HG03175 (cell line): ENCODE results near the gene CCDC33.

Experiments
- ATAC-seq: cut with Tn5 transposase; IDR thresholded peaks from one replicate; pipeline ENCODE4 v1.9.1; 2021; ENCODE audit warnings: mild to moderate bottlenecking, moderate library complexity; ENCODE audit not compliant: unreplicated experiment

Gene CCDC33

DNA sequence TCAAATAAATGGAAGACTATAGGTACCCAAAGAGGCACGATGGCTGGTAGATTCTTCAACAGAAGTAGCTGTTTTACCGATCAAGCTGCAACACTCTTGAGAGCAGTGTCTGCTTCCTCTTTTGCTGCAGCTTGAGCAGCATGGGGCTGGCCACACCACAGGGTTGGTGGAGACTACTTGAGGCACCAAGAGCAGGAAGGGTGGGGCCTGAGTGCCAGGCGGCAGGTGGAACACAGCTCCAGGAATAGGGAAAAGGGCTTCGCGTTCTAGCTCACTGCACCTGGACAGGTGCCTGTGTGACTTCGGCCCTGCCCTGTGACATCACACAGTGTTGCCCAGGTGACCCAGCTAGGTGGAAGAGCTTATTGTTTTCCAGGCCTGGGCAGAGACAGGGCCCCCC is at the start of gene CCDC33:
Gene CCDC33 (plus strand): TSS at position 365 of the 400 bp plus-strand sequence. CDS start 394 bp downstream, outside the sequence.
- ATAC-seq: no peak

DNA sequence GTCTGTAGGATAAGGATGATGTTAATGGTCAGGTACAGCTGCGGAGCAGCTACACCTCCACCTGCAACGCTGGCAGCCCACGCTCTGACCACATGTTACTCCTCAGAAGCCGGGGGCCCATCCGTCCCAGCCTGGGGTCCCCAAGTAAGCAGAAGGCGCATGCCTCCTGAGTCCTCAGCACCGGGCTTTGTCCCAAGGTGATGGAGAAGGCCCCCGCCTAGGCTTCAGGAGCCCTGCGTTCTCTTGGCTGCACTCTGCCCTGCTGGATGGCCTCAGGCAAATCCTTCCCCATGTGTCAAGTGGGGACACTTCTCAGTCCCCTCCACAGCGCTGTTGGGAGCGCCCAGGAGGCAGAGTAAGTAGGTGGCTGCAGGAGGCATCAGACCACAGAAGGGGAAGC is 47.9 kb upstream of the CCDC33 start:
- no peak for ATAC-seq

DNA sequence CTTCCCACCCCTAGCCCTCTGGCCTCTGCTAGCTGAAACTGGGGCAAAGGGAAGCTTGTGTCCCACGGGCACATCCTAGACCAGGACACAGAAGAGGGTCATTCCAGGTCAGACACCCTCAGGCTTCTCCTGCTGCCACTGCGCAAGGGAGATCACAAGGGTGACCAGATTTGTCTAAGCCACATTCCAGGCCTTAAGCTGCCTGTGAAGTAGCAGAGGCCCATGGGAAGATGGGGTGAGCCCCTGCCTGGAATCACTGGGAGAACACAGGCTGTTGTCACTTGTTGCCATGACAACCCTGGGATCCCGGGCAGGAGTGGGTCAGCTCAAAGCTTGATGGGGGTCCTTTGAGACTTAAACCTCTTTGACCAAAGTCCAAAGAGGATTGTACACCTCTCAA is 44.3 kb upstream of the CCDC33 start:
- ATAC-seq: no peak

DNA sequence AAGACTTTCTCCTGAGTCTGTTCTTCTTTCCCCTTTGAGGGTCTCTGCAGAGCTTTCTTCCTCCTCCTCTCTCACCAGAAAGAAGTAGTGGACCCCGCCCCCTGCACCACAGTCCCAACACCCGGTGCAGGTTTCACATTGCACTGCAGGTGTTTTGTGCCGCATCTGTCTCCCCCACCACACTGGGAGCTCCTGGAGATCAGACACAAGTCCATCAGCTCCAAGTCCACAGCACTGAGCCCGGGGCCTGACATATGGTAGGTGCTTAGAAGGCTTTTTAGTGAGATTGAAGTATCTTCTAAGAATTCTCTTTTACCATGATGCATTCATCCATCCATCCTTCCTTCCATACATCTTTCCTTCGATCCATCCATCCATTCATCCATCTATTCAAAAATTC is 43.4 kb upstream of the CCDC33 start:
- no peak for ATAC-seq

DNA sequence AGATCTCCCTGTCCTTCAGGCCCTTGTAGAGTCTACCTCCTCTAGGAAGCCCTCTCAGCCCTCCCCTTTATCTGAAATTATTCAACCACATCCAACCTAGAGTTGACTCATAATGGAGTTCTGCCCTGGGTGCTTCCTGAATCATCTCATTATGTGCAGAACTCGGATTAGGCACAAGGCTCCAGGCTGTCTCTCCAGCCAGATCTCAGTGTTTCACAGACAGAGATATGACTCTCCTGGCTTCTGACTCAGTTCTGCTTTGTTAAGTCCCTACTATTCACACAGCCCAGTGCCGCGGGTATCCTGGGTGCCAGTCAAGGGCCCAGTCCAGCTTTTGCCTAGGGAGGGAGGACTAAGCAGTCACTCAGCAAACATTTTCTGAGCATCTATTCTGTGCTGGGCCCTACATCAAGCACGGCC is 42.8 kb upstream of the CCDC33 start:
- ATAC-seq: no peak

DNA sequence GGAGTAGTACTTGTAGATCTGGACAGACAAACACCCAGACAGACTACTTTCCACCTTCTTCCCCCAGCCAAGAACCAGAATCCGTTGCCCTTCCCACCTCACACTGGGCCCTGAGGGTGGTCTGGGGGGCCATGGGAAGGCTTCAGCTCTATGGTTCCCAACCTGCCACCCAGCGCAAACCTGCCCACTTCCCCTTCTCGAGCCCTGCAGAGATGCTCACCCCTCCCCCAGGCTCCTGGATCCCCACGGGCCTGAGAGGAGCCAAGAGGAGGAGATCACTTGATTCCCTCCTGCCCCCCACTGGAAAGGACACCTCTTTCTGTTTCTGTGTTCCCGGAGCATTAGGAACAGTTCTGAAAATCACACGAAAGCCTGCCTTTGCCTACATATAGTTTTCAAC is 42.2 kb upstream of the CCDC33 start:
- no peak for ATAC-seq

DNA sequence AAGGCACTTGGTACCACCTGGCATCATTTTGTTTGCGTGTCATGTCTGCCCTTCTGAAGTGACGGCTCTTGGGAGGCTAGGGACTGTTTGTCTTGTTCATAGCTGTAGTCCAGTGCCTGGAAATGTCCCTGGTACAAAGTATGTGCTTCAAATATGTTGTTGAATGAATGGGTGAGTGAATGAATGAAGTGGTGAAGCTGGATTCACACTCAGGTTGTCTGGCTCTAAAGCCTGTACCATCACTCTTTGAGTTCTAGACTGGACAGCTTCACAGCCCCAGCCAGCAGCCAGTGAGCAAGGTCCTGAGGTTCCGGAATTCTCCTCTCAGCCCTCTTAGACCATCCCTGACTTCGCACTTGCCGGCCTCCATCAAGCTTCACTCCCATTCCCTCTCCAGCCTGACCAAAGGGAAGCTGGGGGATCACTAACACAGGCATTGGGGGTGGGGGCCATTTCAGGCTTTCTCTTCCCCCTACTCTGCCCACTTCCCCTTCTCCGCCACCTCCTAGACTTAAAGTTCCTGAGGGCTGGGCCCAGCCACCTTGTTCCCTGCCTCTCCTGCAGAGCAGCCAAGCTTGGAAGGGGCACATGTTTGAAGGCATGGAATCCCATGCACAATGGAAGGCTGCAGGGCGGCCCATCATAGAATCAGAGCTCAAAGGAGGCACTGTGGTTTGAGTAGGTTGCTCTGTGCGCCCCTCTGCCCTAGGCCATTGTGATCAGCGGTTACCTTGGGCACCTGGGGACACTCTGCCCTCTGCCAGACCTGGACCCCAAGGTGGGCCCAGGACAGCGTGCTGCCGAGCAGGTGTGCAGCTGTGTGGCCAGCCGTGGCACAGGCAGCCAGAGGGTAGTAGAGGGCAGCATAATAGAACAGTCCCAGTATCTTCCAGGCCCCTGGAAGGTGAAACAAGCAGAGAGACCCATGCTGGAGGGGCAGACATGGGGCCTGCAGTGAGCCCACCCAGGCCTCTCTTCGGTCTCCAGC is 41.3 kb upstream of the CCDC33 start:
- no peak for ATAC-seq

DNA sequence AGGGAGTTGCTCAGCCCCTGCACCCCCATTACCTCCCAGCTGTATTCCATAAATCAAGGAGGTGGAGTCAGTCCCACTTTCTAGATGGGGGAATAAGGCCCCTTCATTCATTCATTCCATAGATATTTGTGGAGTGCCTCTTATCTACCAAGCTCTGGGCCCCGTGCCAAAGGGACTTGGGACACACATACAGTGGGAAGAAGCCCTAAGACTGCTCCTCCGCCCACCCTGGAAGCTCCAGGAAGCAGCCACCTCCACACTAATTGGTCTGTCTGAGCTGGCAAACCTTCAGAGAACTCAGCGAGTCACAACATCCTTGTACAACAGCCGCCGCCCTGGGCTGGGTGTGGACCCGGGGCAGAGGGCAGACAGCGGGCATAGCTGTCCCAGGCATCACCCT is 40.0 kb upstream of the CCDC33 start:
- ATAC-seq: no peak

DNA sequence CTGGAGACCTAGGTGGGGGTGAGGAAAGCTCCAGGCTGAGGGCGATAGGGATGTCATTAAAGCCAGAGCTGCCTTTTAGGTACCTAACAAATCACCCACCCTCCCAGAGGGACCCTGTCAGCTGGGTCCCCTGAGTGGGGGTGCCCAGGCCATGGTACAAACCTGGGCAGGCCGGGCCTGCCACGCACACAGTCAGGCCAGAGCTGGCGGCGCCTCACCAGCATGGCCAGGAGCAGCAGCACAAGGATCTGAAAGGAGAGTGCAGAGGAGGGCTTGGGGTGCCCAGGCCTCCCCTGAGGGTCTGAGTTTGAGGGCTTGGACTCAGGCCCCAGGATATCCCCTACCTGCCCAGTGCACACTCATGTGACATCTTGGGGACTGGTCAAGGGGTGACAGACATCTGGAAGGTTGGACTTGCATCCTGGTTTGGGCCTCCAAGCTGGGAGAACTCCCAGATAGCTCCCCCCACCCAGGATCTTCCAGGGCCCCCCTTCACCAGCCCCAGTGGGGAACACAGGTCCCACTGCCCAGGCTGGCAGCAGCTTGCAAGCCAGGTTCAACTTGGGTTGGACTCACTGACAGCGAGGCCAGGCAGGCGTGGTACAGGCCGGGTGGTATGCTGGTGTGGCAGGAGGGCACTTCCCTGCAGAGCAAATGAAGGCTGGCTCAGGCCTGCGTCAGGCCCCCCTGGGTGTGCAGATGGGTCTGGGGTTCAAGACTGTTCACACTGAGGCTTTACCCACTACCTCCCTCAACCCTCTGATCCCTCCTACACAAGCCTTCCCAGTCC is 38.8 kb upstream of the CCDC33 start:
- ATAC-seq: no peak

DNA sequence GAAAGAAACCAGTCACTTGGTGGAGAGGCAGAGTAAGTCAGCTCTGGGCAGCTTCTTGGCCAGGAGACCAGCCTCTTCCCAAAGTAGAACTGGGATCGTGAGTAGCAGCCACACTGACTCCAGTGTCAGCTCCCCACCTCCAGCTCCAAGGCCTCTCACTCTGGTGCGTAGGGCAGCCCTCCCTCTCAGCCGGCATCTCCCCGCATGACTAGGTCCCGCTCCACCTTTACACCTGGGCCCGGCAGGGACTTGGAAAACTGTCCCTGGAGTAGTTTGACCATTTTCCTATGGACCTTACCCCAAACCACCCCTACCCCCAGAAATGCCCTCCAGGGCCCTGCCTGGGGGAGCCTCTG is 36.9 kb upstream of the CCDC33 start:
- ATAC-seq: no peak

DNA sequence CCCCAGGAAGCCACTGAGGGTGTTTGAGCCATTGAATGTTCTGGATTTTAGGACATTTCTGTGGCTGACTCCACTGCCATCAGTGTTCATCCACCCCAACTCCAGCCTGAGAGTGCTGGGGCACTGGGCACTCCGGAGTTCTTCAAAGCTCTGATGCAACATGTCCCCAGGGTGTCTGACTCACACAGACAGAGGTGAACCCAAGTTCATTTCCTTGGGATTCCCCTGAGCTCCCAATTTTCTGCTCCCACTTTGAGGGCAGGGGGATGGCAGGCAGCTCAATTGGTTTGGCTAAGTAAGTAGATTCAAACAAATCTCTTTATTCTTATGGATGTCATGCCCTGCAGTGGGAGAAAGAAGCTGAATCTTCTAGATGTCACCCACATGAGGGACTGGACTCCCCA is 35.7 kb upstream of the CCDC33 start:
- no peak for ATAC-seq

DNA sequence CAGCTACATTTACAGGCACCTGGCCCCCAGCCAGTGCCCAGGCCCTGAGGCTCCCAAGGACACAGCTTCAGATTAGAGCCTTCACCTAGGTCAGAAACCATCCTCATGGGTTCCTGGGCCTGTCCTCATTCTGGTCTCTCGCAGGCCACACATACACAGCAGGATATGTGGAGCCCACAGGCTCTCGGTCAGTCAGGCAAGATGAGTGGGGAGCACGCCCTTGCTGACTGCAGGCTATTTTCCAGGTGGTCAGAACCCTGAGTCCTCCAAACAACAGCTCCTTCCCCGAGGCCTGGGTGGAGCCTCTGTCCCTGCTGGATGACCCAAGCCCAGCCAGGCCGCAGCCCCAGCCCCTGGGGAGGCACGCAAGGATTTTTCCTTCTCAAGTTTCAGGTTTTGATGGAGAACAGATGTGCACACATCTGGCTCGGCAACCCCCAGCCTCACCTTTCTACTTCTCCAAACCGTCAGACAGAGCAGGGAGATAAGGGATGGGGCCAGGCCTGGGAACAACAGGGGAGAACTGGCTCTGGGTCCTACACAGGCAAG is 35.2 kb upstream of the CCDC33 start:
- no peak for ATAC-seq

DNA sequence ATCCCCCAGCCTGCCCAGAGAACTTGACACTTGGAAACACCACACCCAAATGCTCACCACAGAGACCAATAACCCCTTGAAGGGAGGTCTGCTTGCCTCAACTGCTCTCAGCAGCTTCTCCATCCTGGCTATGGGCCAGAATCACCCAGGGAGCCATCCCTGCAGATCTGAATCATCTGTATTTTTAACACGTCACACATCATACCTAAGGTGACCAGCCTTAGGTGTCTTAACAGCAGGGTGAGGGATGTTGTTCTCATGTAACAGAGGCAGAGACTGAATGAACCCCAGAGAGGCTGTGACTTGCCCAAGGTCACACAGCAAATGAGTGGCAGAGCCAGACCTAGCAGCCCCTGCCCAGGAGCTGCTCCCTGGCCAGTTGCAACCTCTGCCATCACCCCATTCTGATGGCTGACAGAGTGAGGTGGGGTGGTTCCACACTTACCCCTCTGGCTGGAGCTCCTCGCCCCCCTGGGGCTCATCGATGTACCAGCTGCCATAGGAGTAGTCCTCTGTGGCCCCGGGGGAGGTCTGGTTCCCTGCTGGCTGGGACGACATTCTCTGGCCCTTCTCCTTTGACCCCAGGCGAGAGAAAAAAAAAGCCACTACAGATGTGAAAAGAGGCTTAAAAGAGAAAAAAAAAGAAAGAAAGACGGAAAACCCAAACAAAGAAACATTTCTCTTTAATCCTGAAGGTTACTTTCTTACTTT is 34.3 kb upstream of the CCDC33 start:
- ATAC-seq: no peak

DNA sequence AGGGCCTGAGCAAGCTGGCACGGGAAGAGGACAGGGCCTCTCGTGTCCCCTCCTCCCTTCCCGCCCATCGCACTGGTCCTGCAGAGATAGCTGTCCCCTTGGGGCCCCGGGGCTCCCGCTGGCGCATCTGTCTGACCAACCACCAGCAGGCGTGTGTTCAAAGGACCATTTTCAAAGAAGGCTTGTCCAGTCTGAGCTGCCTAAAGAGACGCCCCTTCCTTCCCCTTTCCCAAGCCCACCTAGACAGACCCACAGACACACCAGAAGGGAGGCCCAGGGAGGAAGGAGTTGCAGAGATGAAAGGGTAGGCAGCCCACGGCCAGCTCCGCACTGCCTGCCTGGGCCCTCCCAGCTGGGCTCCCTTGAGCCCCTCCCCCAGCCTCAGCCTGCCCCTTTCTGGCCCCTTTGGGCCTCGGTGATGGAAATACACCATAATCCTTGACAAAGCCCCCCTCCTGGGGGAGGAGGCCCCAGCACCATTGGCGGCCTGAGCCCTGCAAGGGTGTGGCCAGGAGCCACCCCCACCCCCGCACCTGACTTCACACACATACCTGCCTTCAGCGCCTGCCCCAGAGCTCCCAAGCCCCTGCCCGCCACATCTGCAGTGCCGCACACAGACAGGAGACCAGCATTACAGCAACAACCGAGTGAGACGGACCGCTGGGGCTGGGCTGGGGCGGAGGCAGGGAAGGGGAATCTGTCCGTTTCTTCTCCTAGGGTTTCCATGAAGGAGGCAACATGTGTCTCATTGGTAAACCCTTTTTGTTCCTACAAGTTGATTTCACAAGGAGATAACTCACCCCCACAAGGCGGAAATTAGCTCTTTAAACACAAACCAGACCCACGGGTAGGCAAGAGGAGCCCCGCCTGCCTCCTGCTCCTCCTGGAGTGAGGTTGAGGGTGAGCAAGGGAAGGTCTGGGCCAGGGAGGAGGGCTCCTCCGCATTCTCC is 33.4 kb upstream of the CCDC33 start, which contains the start of gene STRA6:
Gene STRA6 (minus strand): TSS at position 336 of the 950 bp plus-strand sequence. CDS start 520 bp downstream, outside the sequence.
- no peak for ATAC-seq

DNA sequence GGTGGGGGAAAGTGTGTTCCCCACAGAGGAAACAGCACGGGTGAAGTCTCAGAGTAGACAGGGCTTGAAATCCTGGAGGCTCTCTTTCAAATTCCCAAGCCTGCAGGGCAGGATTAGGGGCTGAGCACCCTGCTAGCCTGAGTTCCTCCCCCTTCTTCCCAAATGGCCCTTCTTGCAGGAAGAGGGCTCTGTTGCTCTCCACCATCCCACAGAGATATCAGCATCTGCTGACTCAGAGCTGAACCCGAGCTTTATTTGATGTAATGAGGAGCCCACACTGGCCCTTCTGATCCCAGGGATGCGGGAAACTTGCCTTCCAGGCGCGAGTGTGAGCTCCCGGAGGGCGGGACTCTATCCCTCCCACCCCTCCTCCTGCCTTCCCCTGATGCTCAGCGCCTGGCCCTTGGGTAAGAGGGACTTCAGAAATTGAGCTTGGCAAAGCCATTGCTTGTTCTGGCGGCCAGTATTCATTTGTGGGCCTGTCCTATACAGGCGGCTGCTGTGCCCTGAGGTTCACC is 32.2 kb upstream of the CCDC33 start:
- ATAC-seq: no peak

DNA sequence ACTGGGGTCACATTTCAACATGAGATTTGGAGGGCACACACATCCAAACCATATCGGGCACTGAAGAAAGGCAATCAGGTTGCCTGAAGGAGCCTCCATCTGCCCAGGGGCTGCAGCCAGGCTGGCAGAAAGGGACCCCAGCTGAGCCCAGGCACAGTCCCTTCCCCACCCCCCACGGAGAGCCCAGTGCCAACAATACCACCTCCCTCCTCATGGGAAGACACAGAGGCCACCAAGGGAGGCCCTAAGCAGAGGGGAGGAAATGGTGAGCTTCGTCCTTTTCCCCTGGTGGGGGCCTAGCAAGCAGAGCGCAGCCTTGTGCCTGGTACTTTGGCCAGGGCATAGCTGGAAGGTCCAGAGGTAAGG is 30.6 kb upstream of the CCDC33 start:
- ATAC-seq: no peak

DNA sequence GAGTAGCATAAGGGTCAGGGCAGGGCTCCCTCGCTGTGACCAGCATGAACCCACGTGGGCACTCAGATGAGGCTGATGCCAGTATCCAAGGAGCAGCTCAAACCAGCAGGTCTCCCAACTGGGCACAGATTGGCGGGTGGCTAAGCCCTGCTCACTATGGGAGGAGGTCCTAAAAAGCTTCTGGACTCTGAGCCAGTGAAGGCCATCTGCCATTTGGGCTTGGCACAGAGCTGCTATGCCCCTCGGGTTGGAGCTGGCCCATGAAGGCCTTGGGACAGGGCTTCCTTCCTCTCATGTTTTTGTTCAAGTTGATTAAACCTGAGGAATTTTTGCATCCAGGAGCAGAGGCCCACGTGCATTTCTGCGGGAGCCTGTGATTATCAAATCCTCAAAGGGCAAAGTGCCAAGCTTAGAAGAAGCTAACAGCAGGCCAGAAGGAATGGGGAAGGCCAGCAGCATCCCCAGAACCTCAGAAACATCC is 29.3 kb upstream of the CCDC33 start:
- no peak for ATAC-seq

DNA sequence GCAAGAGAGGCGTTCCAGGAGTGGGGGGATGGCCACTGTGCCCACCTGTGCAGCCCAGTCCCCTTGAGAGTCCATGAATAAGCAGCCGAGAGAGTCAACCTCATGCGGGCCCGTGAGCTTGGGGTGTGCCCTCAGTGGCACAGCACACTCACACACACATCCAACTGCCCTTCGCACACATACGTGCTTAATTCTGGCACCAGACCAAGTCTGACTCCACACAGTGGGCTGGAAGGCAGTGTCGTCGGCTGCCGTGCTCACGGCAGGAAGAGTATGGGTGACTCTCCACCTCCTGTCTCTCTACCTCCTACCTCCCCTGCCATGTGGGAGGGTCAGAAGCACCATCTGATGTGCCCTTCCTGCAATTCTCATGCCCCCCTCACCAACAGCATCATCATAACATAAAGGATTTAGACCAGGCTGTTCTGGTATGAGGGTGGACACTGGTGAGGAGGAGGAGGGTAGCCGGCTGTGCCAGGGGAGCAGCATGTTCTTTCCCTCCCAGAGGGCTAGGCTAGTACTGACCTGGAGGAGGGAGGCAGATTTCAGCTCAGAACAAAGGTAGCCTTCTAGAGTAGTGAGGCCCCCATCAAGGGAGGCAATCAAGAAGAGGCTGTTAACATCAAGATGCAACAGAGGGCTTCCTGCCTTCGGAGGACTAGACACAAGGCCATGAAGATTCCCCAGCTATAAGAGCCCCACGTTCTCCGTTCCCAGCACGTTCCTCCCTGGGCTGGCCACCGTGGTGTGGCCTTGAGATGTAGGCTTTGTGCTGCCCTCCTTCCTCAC is 28.3 kb upstream of the CCDC33 start:
- ATAC-seq: no peak

DNA sequence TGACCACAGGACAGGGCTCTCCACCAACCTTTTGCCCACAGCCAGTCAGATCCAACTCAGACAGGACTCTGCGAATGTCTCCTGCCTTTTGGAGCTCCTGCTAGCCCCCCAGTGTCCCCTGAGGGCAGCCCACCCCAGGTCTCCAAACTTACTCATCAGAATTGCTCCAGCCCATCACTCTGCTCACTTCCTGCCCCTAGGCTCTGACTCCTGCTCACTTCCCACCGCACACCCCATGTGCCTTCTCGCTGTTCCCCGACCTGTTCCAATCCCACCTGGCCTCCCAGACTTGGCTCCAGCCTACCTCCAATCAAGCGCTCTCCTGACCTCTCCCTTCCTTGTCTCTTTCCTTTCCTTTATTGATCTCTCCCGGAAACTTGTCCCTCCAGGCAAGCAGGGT is 27.6 kb upstream of the CCDC33 start:
- ATAC-seq: no peak
